ENCODE results near the gene PRPF40A. TPM values are rescaled to one million over a fixed set of nuclear protein-coding genes. Genes with fewer than 3 reads are reported as not detected.

PRPF40A gene
- total and polyA plus RNA-seq, 2 of the 13 experiments (the other 11 are each of a cell fraction or from before 2014, with no cell fraction given), result 146 to 207 TPM

GRCh38 chr2:152715854-152716428, 1.3 kb downstream of the PRPF40A start (continued):
- no peak for TF ChIP-seq TCF12 (IDR thresholded peaks at IDR 0.05)
- no peak for TF ChIP-seq TCF12 (CRISPR knock-in tag; IDR thresholded peaks at IDR 0.05)
- TF ChIP-seq, protein P1, sequence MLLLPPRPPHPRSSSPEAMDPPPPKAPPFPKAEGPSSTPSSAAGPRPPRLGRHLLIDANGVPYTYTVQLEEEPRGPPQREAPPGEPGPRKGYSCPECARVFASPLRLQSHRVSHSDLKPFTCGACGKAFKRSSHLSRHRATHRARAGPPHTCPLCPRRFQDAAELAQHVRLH (CRISPR knock-in tag; IDR thresholded peaks at IDR 0.05; ENCODE audit: borderline replicate concordance, low read depth), result peak; percentile 56; the same call in 1 of the 2 replicates
- TF ChIP-seq KDM1A (CRISPR knock-in tag; IDR thresholded peaks at IDR 0.05), result peak; percentile 53; the same call in 1 of the 2 replicates
- TF ChIP-seq KDM2A (CRISPR knock-in tag; IDR thresholded peaks at IDR 0.05; ENCODE audit: borderline replicate concordance, low read depth), result 0 out of 2 replicates have a peak, but pooled peaks have one; percentile 43
- 0 out of 2 replicates have a peak, but pooled peaks have one; percentile 83 for TF ChIP-seq SSRP1 (CRISPR knock-in tag; IDR thresholded peaks at IDR 0.05)
- TF ChIP-seq ZNF33A (CRISPR knock-in tag; IDR thresholded peaks at IDR 0.05; ENCODE audit: borderline replicate concordance), result no peak
- no peak for TF ChIP-seq ZNF766 (CRISPR knock-in tag; IDR thresholded peaks at IDR 0.05; ENCODE audit: borderline replicate concordance)
- TF ChIP-seq MEIS1 (CRISPR knock-in tag; IDR thresholded peaks at IDR 0.05; ENCODE audit: borderline replicate concordance), result no peak
- peak in 1 of 2 experiments; percentile 33; a peak in 1 of 4 replicates for TF ChIP-seq NR2F1 (CRISPR knock-in tag; IDR thresholded peaks at IDR 0.05)
- TF ChIP-seq ZNF225 (CRISPR knock-in tag; IDR thresholded peaks at IDR 0.05), result no peak
- no peak for TF ChIP-seq ZBTB37 (CRISPR knock-in tag; IDR thresholded peaks at IDR 0.05)
- 0 out of 2 replicates have a peak, but pooled peaks have one; percentile 37 for TF ChIP-seq ADNP (CRISPR knock-in tag; IDR thresholded peaks at IDR 0.05)
- no peak for TF ChIP-seq NRL (CRISPR knock-in tag; IDR thresholded peaks at IDR 0.05; ENCODE audit: borderline replicate concordance)
- no peak for TF ChIP-seq MLLT10 (CRISPR knock-in tag; IDR thresholded peaks at IDR 0.05)
- TF ChIP-seq ARID4A (CRISPR knock-in tag; IDR thresholded peaks at IDR 0.05; ENCODE audit: borderline replicate concordance), result peak; percentile 29; the same call in 1 of the 2 replicates
- TF ChIP-seq NR0B2 (CRISPR knock-in tag; IDR thresholded peaks at IDR 0.05), result no peak
- TF ChIP-seq ZNF616 (CRISPR knock-in tag; IDR thresholded peaks at IDR 0.05; ENCODE audit: low read depth), result no peak
- TF ChIP-seq, protein P2, sequence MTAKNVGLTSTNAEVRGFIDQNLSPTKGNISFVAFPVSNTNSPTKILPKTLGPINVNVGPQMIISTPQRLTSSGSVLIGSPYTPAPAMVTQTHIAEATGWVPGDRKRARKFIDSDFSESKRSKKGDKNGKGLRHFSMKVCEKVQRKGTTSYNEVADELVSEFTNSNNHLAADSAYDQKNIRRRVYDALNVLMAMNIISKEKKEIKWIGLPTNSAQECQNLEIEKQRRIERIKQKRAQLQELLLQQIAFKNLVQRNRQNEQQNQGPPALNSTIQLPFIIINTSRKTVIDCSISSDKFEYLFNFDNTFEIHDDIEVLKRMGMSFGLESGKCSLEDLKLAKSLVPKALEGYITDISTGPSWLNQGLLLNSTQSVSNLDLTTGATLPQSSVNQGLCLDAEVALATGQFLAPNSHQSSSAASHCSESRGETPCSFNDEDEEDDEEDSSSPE (CRISPR knock-in tag; IDR thresholded peaks at IDR 0.05), result no peak
- TF ChIP-seq HNRNPK (IDR thresholded peaks at IDR 0.05; ENCODE audit: low read depth, low read length, poor library complexity, severe bottlenecking), result no peak
- TF ChIP-seq GZF1 (CRISPR knock-in tag; IDR thresholded peaks at IDR 0.05), result no peak
- no peak for TF ChIP-seq ZNF772 (CRISPR knock-in tag; IDR thresholded peaks at IDR 0.05)
- TF ChIP-seq SP5 (CRISPR knock-in tag; IDR thresholded peaks at IDR 0.05; ENCODE audit: borderline replicate concordance, low read depth), result no peak

Data from HepG2 (cell line).